Measurements from ENCODE around the gene DAB2IP. TPM values are rescaled to one million over a fixed set of nuclear protein-coding genes. Genes with fewer than 3 reads are reported as not detected.

DAB2IP gene
- total and polyA plus RNA-seq, 9 donors: 26.3 to 49.0 (median 39.3) TPM

- no peaks in the 10 kb centered on the region for H3K9me3 ChIP-seq (replicated peaks; ENCODE audit: control insufficient read depth, low read depth, low read length)
- no peak for DNase-seq
- H3K36me3 ChIP-seq (ENCODE audit: control insufficient read depth, insufficient read depth, low read length): peaks cover 45% of the 10 kb centered on the region
- no peak overlapping the region for H3K4me3 ChIP-seq (ENCODE audit: low read length)
- H3K4me1 ChIP-seq (ENCODE audit: control insufficient read depth, insufficient read depth, low read length): peaks cover 74% of the 10 kb centered on the region
- no peak overlapping the region for H3K27ac ChIP-seq (ENCODE audit: low read length)
- WGBS (ENCODE audit: insufficient coverage): 77% methylated on average over 14 of the region's 15 CpGs
- H3K27me3 ChIP-seq (ENCODE audit: control insufficient read depth, insufficient read depth, low read length): no peaks in the 10 kb centered on the region
Measured at GRCh38 chr9:121754655-121755436, 103.4 kb downstream of the DAB2IP start.

- WGBS (ENCODE audit: insufficient coverage): 85% methylated on average over 6 of the region's 7 CpGs
- DNase-seq: no peak
- Histone ChIP-seq H3K36me3 (ENCODE audit: control insufficient read depth, insufficient read depth, low read length) (peaks cover 46% of the 10 kb centered on the region), H3K9me3 (replicated peaks; ENCODE audit: control insufficient read depth, low read depth, low read length) (no peaks in the 10 kb centered on the region), H3K4me3 (ENCODE audit: low read length) (no peak overlapping the region), H3K27me3 (ENCODE audit: control insufficient read depth, insufficient read depth, low read length) (no peaks in the 10 kb centered on the region), H3K4me1 (ENCODE audit: control insufficient read depth, insufficient read depth, low read length) (peaks cover 67% of the 10 kb centered on the region), H3K27ac (ENCODE audit: low read length) (no peak overlapping the region)
Measured at GRCh38 chr9:121755581-121755980, 104.1 kb downstream of the DAB2IP start.

- no peaks in the 10 kb centered on the region for H3K27me3 ChIP-seq (ENCODE audit: control insufficient read depth, insufficient read depth, low read length)
- H3K9me3 ChIP-seq (replicated peaks; ENCODE audit: control insufficient read depth, low read depth, low read length): no peaks in the 10 kb centered on the region
- peaks cover 57% of the 10 kb centered on the region for H3K36me3 ChIP-seq (ENCODE audit: control insufficient read depth, insufficient read depth, low read length)
- H3K4me1 ChIP-seq (ENCODE audit: control insufficient read depth, insufficient read depth, low read length): peaks cover 56% of the 10 kb centered on the region
- peak; percentile 65 for DNase-seq
- H3K4me3 ChIP-seq (ENCODE audit: low read length): no peak overlapping the region
- WGBS (ENCODE audit: insufficient coverage): 23% methylated on average over 7 of the region's 16 CpGs
- peak overlapping the region; percentile 13 for H3K27ac ChIP-seq (ENCODE audit: low read length)
Measured at GRCh38 chr9:121756474-121757280, 105.2 kb downstream of the DAB2IP start.

- Histone ChIP-seq H3K27me3 (ENCODE audit: control insufficient read depth, insufficient read depth, low read length) (no peaks in the 10 kb centered on the region), H3K27ac (ENCODE audit: low read length) (no peak overlapping the region), H3K4me1 (ENCODE audit: control insufficient read depth, insufficient read depth, low read length) (peaks cover 50% of the 10 kb centered on the region), H3K36me3 (ENCODE audit: control insufficient read depth, insufficient read depth, low read length) (peaks cover 61% of the 10 kb centered on the region), H3K4me3 (ENCODE audit: low read length) (no peak overlapping the region), H3K9me3 (replicated peaks; ENCODE audit: control insufficient read depth, low read depth, low read length) (no peaks in the 10 kb centered on the region)
- WGBS (ENCODE audit: insufficient coverage): 20% methylated on average over 1 of the region's 1 CpG
- DNase-seq: peak; percentile 51
Measured at GRCh38 chr9:121757281-121757585, 105.8 kb downstream of the DAB2IP start.

DNA sequence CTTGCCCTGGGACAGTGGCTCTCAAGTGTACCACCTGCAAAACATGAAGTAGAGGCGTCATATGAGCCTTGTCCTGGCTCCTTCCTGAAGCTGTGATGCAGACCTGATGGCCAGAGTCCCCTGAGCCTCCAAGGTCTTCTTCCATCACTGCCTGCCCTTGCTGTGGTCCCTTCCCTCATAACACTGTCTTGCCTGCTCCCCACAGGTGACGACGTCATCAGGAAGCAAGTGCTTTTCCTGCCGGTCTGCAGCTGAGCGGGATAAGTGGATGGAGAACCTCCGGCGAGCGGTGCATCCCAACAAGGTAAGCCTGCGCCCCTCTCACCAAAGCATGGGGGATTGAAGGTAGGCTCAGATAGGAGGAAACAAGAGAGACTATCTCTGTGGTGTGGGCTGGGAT lies 107.3 kb downstream of the DAB2IP start:
- Histone ChIP-seq H3K27me3 (ENCODE audit: control insufficient read depth, insufficient read depth, low read length) (no peaks in the 10 kb centered on the region), H3K4me1 (ENCODE audit: control insufficient read depth, insufficient read depth, low read length) (peaks cover 38% of the 10 kb centered on the region), H3K4me3 (ENCODE audit: low read length) (no peak overlapping the region), H3K27ac (ENCODE audit: low read length) (no peak overlapping the region), H3K36me3 (ENCODE audit: control insufficient read depth, insufficient read depth, low read length) (peaks cover 66% of the 10 kb centered on the region), H3K9me3 (replicated peaks; ENCODE audit: control insufficient read depth, low read depth, low read length) (no peaks in the 10 kb centered on the region)
- WGBS (ENCODE audit: insufficient coverage): 78% methylated on average over 6 of the region's 9 CpGs
- DNase-seq: no peak

- WGBS (ENCODE audit: insufficient coverage): 98% methylated on average over 22 of the region's 23 CpGs
- H3K27me3 ChIP-seq (ENCODE audit: control insufficient read depth, insufficient read depth, low read length): no peaks in the 10 kb centered on the region
- peaks cover 28% of the 10 kb centered on the region for H3K4me1 ChIP-seq (ENCODE audit: control insufficient read depth, insufficient read depth, low read length)
- no peaks in the 10 kb centered on the region for H3K9me3 ChIP-seq (replicated peaks; ENCODE audit: control insufficient read depth, low read depth, low read length)
- H3K4me3 ChIP-seq (ENCODE audit: low read length): no peak overlapping the region
- no peak for DNase-seq
- H3K27ac ChIP-seq (ENCODE audit: low read length): no peak overlapping the region
- peaks cover 79% of the 10 kb centered on the region for H3K36me3 ChIP-seq (ENCODE audit: control insufficient read depth, insufficient read depth, low read length)
Measured at GRCh38 chr9:121759996-121760395, 108.6 kb downstream of the DAB2IP start.

GRCh38 chr9:121760571-121760970 lies 109.1 kb downstream of the DAB2IP start:
- Histone ChIP-seq H3K27ac (ENCODE audit: low read length) (no peak overlapping the region), H3K9me3 (replicated peaks; ENCODE audit: control insufficient read depth, low read depth, low read length) (no peaks in the 10 kb centered on the region), H3K4me1 (ENCODE audit: control insufficient read depth, insufficient read depth, low read length) (peaks cover 23% of the 10 kb centered on the region), H3K36me3 (ENCODE audit: control insufficient read depth, insufficient read depth, low read length) (peaks cover 84% of the 10 kb centered on the region), H3K4me3 (ENCODE audit: low read length) (no peak overlapping the region), H3K27me3 (ENCODE audit: control insufficient read depth, insufficient read depth, low read length) (no peaks in the 10 kb centered on the region)
- 85% methylated on average over 7 of the region's 10 CpGs for WGBS (ENCODE audit: insufficient coverage)
- no peak for DNase-seq

GRCh38 chr9:121763131-121763530 lies 111.7 kb downstream of the DAB2IP start:
- Histone ChIP-seq H3K9me3 (replicated peaks; ENCODE audit: control insufficient read depth, low read depth, low read length) (no peaks in the 10 kb centered on the region), H3K27ac (ENCODE audit: low read length) (no peak overlapping the region), H3K4me3 (ENCODE audit: low read length) (no peak overlapping the region), H3K36me3 (ENCODE audit: control insufficient read depth, insufficient read depth, low read length) (peaks cover 96% of the 10 kb centered on the region), H3K27me3 (ENCODE audit: control insufficient read depth, insufficient read depth, low read length) (no peaks in the 10 kb centered on the region), H3K4me1 (ENCODE audit: control insufficient read depth, insufficient read depth, low read length) (peaks cover 3% of the 10 kb centered on the region)
- WGBS (ENCODE audit: insufficient coverage): 92% methylated on average over 2 of the region's 6 CpGs
- no peak for DNase-seq

- no peak for DNase-seq
- H3K36me3 ChIP-seq (ENCODE audit: control insufficient read depth, insufficient read depth, low read length): peaks cover 96% of the 10 kb centered on the region
- 94% methylated on average over 18 of the region's 21 CpGs for whole genome bisulfite sequencing (ENCODE audit: insufficient coverage)
- peaks cover 3% of the 10 kb centered on the region for H3K4me1 ChIP-seq (ENCODE audit: control insufficient read depth, insufficient read depth, low read length)
- H3K27me3 ChIP-seq (ENCODE audit: control insufficient read depth, insufficient read depth, low read length): no peaks in the 10 kb centered on the region
- H3K27ac ChIP-seq (ENCODE audit: low read length): no peak overlapping the region
- no peaks in the 10 kb centered on the region for H3K9me3 ChIP-seq (replicated peaks; ENCODE audit: control insufficient read depth, low read depth, low read length)
- H3K4me3 ChIP-seq (ENCODE audit: low read length): no peak overlapping the region
Measured at GRCh38 chr9:121763561-121764370, 112.3 kb downstream of the DAB2IP start.

DNA sequence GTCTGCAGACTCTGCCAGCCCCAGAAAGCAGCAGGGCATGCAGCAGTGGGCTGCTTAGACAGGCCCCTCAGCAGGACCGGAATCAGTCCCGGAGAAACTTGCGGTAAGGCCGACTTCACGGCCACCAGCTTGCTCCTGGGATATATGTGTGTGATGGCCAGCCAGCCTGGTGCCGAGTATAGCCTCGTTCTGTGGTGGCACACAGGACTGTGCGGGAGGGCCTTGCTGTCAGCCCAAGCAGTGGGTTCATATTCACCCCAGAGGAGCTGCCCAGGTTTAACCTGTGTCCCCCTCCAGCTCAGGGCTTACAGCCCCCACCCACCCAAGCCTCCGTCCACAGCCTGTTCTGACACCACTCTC lies 112.9 kb downstream of the DAB2IP start:
- Histone ChIP-seq H3K4me1 (ENCODE audit: control insufficient read depth, insufficient read depth, low read length) (peaks cover 3% of the 10 kb centered on the region), H3K27ac (ENCODE audit: low read length) (no peak overlapping the region), H3K4me3 (ENCODE audit: low read length) (no peak overlapping the region), H3K9me3 (replicated peaks; ENCODE audit: control insufficient read depth, low read depth, low read length) (no peaks in the 10 kb centered on the region), H3K27me3 (ENCODE audit: control insufficient read depth, insufficient read depth, low read length) (no peaks in the 10 kb centered on the region), H3K36me3 (ENCODE audit: control insufficient read depth, insufficient read depth, low read length) (peaks cover 96% of the 10 kb centered on the region)
- DNase-seq: no peak
- WGBS (ENCODE audit: insufficient coverage): 85% methylated on average over 6 of the region's 9 CpGs

All from muscle of leg (tissue), 11 donors.